GM21526 (cell line): ENCODE results near the gene LRCH3.

Source experiments
- ATAC-seq: cut with Tn5 transposase; IDR thresholded peaks from one replicate; pipeline ENCODE4 v1.9.1; 2021; ENCODE audit warnings: moderate library complexity; ENCODE audit not compliant: unreplicated experiment, low FRiP score

LRCH3 gene

GRCh38 chr3:197830967-197831313, 39.9 kb downstream of the LRCH3 start:
- ATAC-seq: no peak

- no peak for ATAC-seq
These were observed 43.1 kb downstream of the LRCH3 start for GRCh38 chr3:197833930-197834715.

GRCh38 chr3:197835509-197835908, 44.5 kb downstream of the LRCH3 start:
- ATAC-seq: no peak

GRCh38 chr3:197836244-197836643, 45.2 kb downstream of the LRCH3 start:
- no peak for ATAC-seq

- no peak for ATAC-seq
These were observed 46.2 kb downstream of the LRCH3 start for GRCh38 chr3:197837282-197837681.

- no peak for ATAC-seq
These were observed 50.7 kb downstream of the LRCH3 start for GRCh38 chr3:197841789-197842188.

- ATAC-seq: no peak
These were observed 55.4 kb downstream of the LRCH3 start for GRCh38 chr3:197846491-197846890.

- peak; percentile 66 for ATAC-seq
These were observed 56.9 kb downstream of the LRCH3 start for GRCh38 chr3:197847866-197848401.

- ATAC-seq: no peak
These were observed 63.7 kb downstream of the LRCH3 start for GRCh38 chr3:197854596-197855343.

GRCh38 chr3:197855571-197855970, 64.5 kb downstream of the LRCH3 start:
- ATAC-seq: no peak

- ATAC-seq: no peak
These were observed 65.3 kb downstream of the LRCH3 start for GRCh38 chr3:197856199-197856816.

GRCh38 chr3:197858133-197858532, 67.1 kb downstream of the LRCH3 start:
- ATAC-seq: no peak

- ATAC-seq: no peak
These were observed 67.5 kb downstream of the LRCH3 start for GRCh38 chr3:197858598-197858997.

GRCh38 chr3:197866035-197866434, 75.0 kb downstream of the LRCH3 start:
- ATAC-seq: no peak

- no peak for ATAC-seq
These were observed 82.3 kb downstream of the LRCH3 start for GRCh38 chr3:197873329-197873728.

- ATAC-seq: no peak
These were observed 83.0 kb downstream of the LRCH3 start for GRCh38 chr3:197874064-197874463.

GRCh38 chr3:197874653-197875052, 83.6 kb downstream of the LRCH3 start:
- ATAC-seq: no peak

GRCh38 chr3:197877902-197878301, 86.8 kb downstream of the LRCH3 start:
- no peak for ATAC-seq

GRCh38 chr3:197878427-197878826, 87.4 kb downstream of the LRCH3 start:
- no peak for ATAC-seq

GRCh38 chr3:197880491-197881269, 89.6 kb downstream of the LRCH3 start:
- ATAC-seq: no peak
